Transverse colon (tissue), 4 donors: ENCODE data around the gene TCF7L2. TPM values are rescaled to one million over a fixed set of nuclear protein-coding genes. Genes with fewer than 3 reads are reported as not detected.

Experiments
- DNase-seq: peaks from one replicate; pipeline ENCODE4 v3.0.0-alpha.2; 2019
- H3K27ac ChIP-seq, 4 donors: fragments of 200-600 bp; sonication (generic); 2 replicates each; pipeline ENCODE4 v1.5.1; 2016 to 2018; ENCODE audit warnings: inconsistent platforms in 4 of 4
- H3K27me3 ChIP-seq: fragments of 200-600 bp; sonication (generic); 2 replicates; pipeline ENCODE4 v1.5.1; 2017; ENCODE audit warnings: inconsistent platforms
- H3K36me3 ChIP-seq, 4 donors: fragments of 200-600 bp; sonication (generic); 2 replicates each; pipeline ENCODE4 v1.5.1; 2017 to 2019; ENCODE audit warnings: inconsistent platforms in 4 of 4
- H3K4me1 ChIP-seq, 4 donors: fragments of 200-600 bp; sonication (generic); 2 replicates each; pipeline ENCODE4 v1.5.1; 2017 to 2020; ENCODE audit warnings: inconsistent platforms in 4 of 4
- H3K4me3 ChIP-seq, 4 donors: fragments of 200-600 bp; sonication (generic); 1 replicate in 1 of 4; 2 replicates in 3 of 4; pipeline versions ENCODE4 v1.5.1 to v1.6.1; 2017 to 2019; ENCODE audit warnings: inconsistent platforms in 4 of 4
- H3K9me3 ChIP-seq, 2 donors: fragments of 200-600 bp; sonication (generic); 2 replicates each; pipeline ENCODE4 v1.5.1; 2017 to 2019; ENCODE audit warnings: inconsistent platforms in 2 of 2
- CTCF ChIP-seq, 5 experiments: fragments of 200-600 bp in 3 of 5; fragments of 450-650 bp in 2 of 5; sonication (generic) in 3 of 5; IDR thresholded peaks; 1 replicate in 2 of 5; 2 replicates in 3 of 5; pipeline ENCODE4 v1.5.1; 2016 to 2017; ENCODE audit warnings: antibody characterized with exemption in 5 of 5, inconsistent platforms in 3 of 5, mild to moderate bottlenecking in 2 of 5, moderate library complexity in 1 of 5
- EP300 ChIP-seq: sonication (generic); formaldehyde crosslinking; IDR thresholded peaks from one replicate; pipeline ENCODE4 v1.6.1; 2017; ENCODE audit warnings: antibody characterized with exemption, low read depth
- POLR2A ChIP-seq: fragments of 450-650 bp; IDR thresholded peaks from one replicate; pipeline ENCODE4 v1.6.1; 2016; ENCODE audit warnings: antibody characterized with exemption, mild to moderate bottlenecking, moderate library complexity
- POLR2AphosphoS5 ChIP-seq, 3 donors: sonication (generic); formaldehyde crosslinking; IDR thresholded peaks; one replicate each; pipeline ENCODE4 v1.6.1; 2016; ENCODE audit warnings: antibody characterized with exemption in 3 of 3
- WGBS, 2 donors: methylation state at CpG; one replicate each; pipeline ENCODE4 v1.1.5; 2018; ENCODE audit warnings: low coverage in 1 of 2; 5-methylcytosine and 5-hydroxymethylcytosine counted together
- in situ Hi-C, 4 donors: fragments of 200-750 bp; cut with MboI; loops; one replicate each; pipeline versions ENCODE4 v1.15.0 to v1.15.1; 2017; ENCODE audit warnings: low sequenced_read_pairs in 3 of 4, low pct_ligation_motif_present in 1 of 4, low pct_unique_long_range_greater_than_20kb in 1 of 4
- intact Hi-C: fragments of 100-400 bp; cut with DNase I; formaldehyde crosslinking; loops from one replicate; pipeline ENCODE4 v1.15.1; 2023; ENCODE audit warnings: low total_unique reads
- total RNA-seq, 4 donors: library from RNA; depleted of rRNA; stranded (reverse); fragments of >200 nt; gene quantifications; one replicate each; pipeline ENCODE4 v1.1.0, GENCODE V29; 2016

The TCF7L2 gene
- total RNA-seq, 4 donors from 2014 or later: 84.6 to 249 (median 137) TPM

- Histone ChIP-seq H3K27ac (peak overlapping the region in 3 of 4 donors; percentile 59 to 76 (median 64)), H3K36me3 (no peaks in the 10 kb centered on the region), H3K9me3 (no peaks in the 10 kb centered on the region), H3K4me1 (peaks cover 20 to 57% (median 42%) of the 10 kb centered on the region in 4 donors), H3K27me3 (no peaks in the 10 kb centered on the region), H3K4me3 (no peak overlapping the region)
- in situ Hi-C loops: loop anchor here in 1 of 4 donors (25.0 kb wide), 1 partner anchor 134 kb away; the partner anchor contains the start of gene TCF7L2
- 72 to 81% methylated on average over 10 to 11 of the region's 11 CpGs for WGBS, 2 donors
- DNase-seq: no peak
- intact Hi-C loops: no loop called here
- TF ChIP-seq POLR2A (no peak), CTCF (IDR thresholded peaks at IDR 0.05) (peak in 1 of 5 experiments; percentile 11)
These were observed 146.3 kb downstream of the TCF7L2 start for GRCh38 chr10:113096128-113096996.

- no peak for DNase-seq
- in situ Hi-C loops: loop anchor here in 1 of 4 donors (25.0 kb wide), 1 partner anchor 135 kb away; the partner anchor contains the start of gene TCF7L2
- TF ChIP-seq CTCF (IDR thresholded peaks at IDR 0.05) (no peak), POLR2A (no peak), EP300 (no peak), POLR2AphosphoS5 (IDR thresholded peaks at IDR 0.05) (no peak)
- H3K27ac ChIP-seq: peak overlapping the region in 3 of 4 donors; percentile 59 to 76 (median 64)
- 92 to 100% methylated on average over 2 to 6 of the region's 6 CpGs for WGBS, 2 donors
- H3K4me3 ChIP-seq: no peak overlapping the region
- no peaks in the 10 kb centered on the region for H3K27me3 ChIP-seq
- H3K4me1 ChIP-seq: peaks cover 20 to 50% (median 35%) of the 10 kb centered on the region in 4 donors
- intact Hi-C loops: no loop called here
- no peaks in the 10 kb centered on the region for H3K36me3 ChIP-seq
- no peaks in the 10 kb centered on the region for H3K9me3 ChIP-seq
These were observed 147.0 kb downstream of the TCF7L2 start for GRCh38 chr10:113097036-113097435.

- Histone ChIP-seq H3K36me3 (no peaks in the 10 kb centered on the region), H3K4me1 (peaks cover 18 to 45% (median 34%) of the 10 kb centered on the region in 4 donors), H3K9me3 (no peaks in the 10 kb centered on the region), H3K27ac (no peak overlapping the region), H3K4me3 (no peak overlapping the region), H3K27me3 (no peaks in the 10 kb centered on the region)
- intact Hi-C loops: no loop called here
- 68 to 69% methylated on average over 8 to 13 of the region's 13 CpGs for WGBS, 2 donors
- DNase-seq: no peak
- in situ Hi-C loops: loop anchor here (25.0 kb wide), 3 partner anchors 137 to 537 kb away; partner anchors contain the start of gene TCF7L2 (in 1 of the 4)
- no peak for TF ChIP-seq POLR2A
- TF ChIP-seq CTCF (IDR thresholded peaks at IDR 0.05): no peak
- no peak for TF ChIP-seq EP300
- no peak for TF ChIP-seq POLR2AphosphoS5 (IDR thresholded peaks at IDR 0.05)
These were observed 149.6 kb downstream of the TCF7L2 start for GRCh38 chr10:113099431-113100183.

GRCh38 chr10:113100281-113100680, 150.2 kb downstream of the TCF7L2 start:
- TF ChIP-seq EP300 (no peak), POLR2A (no peak), POLR2AphosphoS5 (IDR thresholded peaks at IDR 0.05) (no peak), CTCF (IDR thresholded peaks at IDR 0.05) (no peak)
- no peaks in the 10 kb centered on the region for H3K9me3 ChIP-seq
- intact Hi-C loops: no loop called here
- WGBS, 2 donors: 73% methylated on average over 6 to 7 of the region's 7 CpGs
- peaks cover 20 to 41% (median 39%) of the 10 kb centered on the region in 4 donors for H3K4me1 ChIP-seq
- no peaks in the 10 kb centered on the region for H3K27me3 ChIP-seq
- in situ Hi-C loops: loop anchor here in 3 of 4 donors (25.0 kb wide), 2 partner anchors 363 to 538 kb away; no protein-coding TSS in a partner anchor
- H3K27ac ChIP-seq: no peak overlapping the region
- no peak overlapping the region for H3K4me3 ChIP-seq
- H3K36me3 ChIP-seq: no peaks in the 10 kb centered on the region
- no peak for DNase-seq
